Endothelial cell of umbilical vein (primary cell): ENCODE data around the gene GABRA6. TPM values are rescaled to one million over a fixed set of nuclear protein-coding genes. Genes with fewer than 3 reads are reported as not detected.

Source experiments
- BruUV-seq: library from RNA; stranded (reverse); fragments of 400-500 nt; replicated peaks from 2 replicates; lab custom pipeline; 2021; lab: Mats Ljungman, UMichigan
- CTCF ChIA-PET: fragments of 300-600, 350-600 bp; sonication (Branson Sonifier 250); formaldehyde crosslinking; loops from one replicate; lab custom pipeline; 2021; ENCODE audit warnings: antibody characterized with exemption, inconsistent platforms; lab: Charles Lee
- POLR2A ChIA-PET: fragments of 300-600, 350-600 bp; sonication (Branson Sonifier 250); formaldehyde crosslinking; loops from one replicate; lab custom pipeline; 2021; ENCODE audit warnings: antibody characterized with exemption, inconsistent platforms; lab: Charles Lee
- DNase-seq: peaks from one replicate; pipeline ENCODE4 v3.0.0-alpha.2; 2011; ENCODE audit warnings: low read depth, low spot score
- FAIRE-seq: peaks from 2 replicates; lab custom pipeline; 2011; peaks lifted over from hg19 to GRCh38; lab: Jason Lieb, UNC
- H2AFZ ChIP-seq: 2 replicates; pipeline ENCODE4 v1.6.0; 2012; ENCODE audit warnings: low read depth, low read length, control low read depth, inconsistent platforms
- H3K27ac ChIP-seq: 2 replicates; pipeline ENCODE4 v1.5.1; 2011; ENCODE audit warnings: low read depth, mild to moderate bottlenecking, control low read depth, low read length, moderate library complexity; ENCODE audit not compliant: insufficient read depth
- H3K27me3 ChIP-seq, 2 experiments: 2 replicates each; pipeline versions ENCODE4 v1.6.0 to v1.6.1; 2011; ENCODE audit warnings: low read length in 2 of 2, mixed read lengths in 1 of 2; ENCODE audit not compliant: control insufficient read depth in 2 of 2, insufficient read depth in 2 of 2
- H3K36me3 ChIP-seq, 2 experiments: 2 replicates in 1 of 2; 3 replicates in 1 of 2; pipeline ENCODE4 v1.5.1; 2011; ENCODE audit warnings: low read length in 2 of 2, mild to moderate bottlenecking in 1 of 2, moderate library complexity in 1 of 2; ENCODE audit not compliant: control insufficient read depth in 2 of 2, insufficient read depth in 2 of 2; ENCODE audit errors: extremely low read depth in 1 of 2
- H3K4me1 ChIP-seq: 3 replicates; pipeline ENCODE4 v1.5.1; 2011; ENCODE audit warnings: mild to moderate bottlenecking, low read length; ENCODE audit not compliant: control insufficient read depth, insufficient read depth; ENCODE audit errors: extremely low read depth
- H3K4me2 ChIP-seq: 2 replicates; pipeline ENCODE4 v1.6.1; 2011; ENCODE audit warnings: low read length, control low read depth, mixed read lengths; ENCODE audit not compliant: insufficient read depth
- H3K4me3 ChIP-seq, 3 experiments: fragments of 200-600 bp in 1 of 3; sonication (generic), shearing (Covaris generic) in 1 of 3; replicated peaks in 1 of 3; 2 replicates each; pipeline ENCODE4 v1.5.1; 2011 to 2016; ENCODE audit warnings: control low read depth in 3 of 3, low read length in 3 of 3, mild to moderate bottlenecking in 2 of 3, inconsistent platforms in 1 of 3, low read depth in 1 of 3, moderate library complexity in 1 of 3; ENCODE audit not compliant: insufficient read depth in 1 of 3
- H3K79me2 ChIP-seq: 2 replicates; pipeline ENCODE4 v1.6.0; 2012; ENCODE audit warnings: low read length, inconsistent platforms; ENCODE audit not compliant: control insufficient read depth, insufficient read depth
- H3K9ac ChIP-seq: replicated peaks from 2 replicates; pipeline ENCODE3; 2011; ENCODE audit warnings: low read length, control low read depth; ENCODE audit not compliant: insufficient read depth; ENCODE audit errors: extremely low read depth
- H3K9me1 ChIP-seq: replicated peaks from 3 replicates; pipeline ENCODE4 v1.6.0; 2011; ENCODE audit warnings: mild to moderate bottlenecking, low read length; ENCODE audit not compliant: control insufficient read depth, insufficient read depth; ENCODE audit errors: extremely low read depth
- H3K9me3 ChIP-seq: replicated peaks from 2 replicates; pipeline ENCODE4 v1.5.1; 2012; ENCODE audit warnings: low read length, inconsistent platforms; ENCODE audit not compliant: control insufficient read depth, insufficient read depth
- H4K20me1 ChIP-seq: replicated peaks from 2 replicates; pipeline ENCODE3; 2011; ENCODE audit warnings: mild to moderate bottlenecking, low read length; ENCODE audit not compliant: control insufficient read depth, insufficient read depth; ENCODE audit errors: extremely low read depth
- EZH2 ChIP-seq: IDR thresholded peaks from 2 replicates; pipeline ENCODE4 v1.6.1; 2012; ENCODE audit warnings: borderline replicate concordance, low read depth, mild to moderate bottlenecking, moderate library complexity, low read length, inconsistent platforms; ENCODE audit not compliant: severe bottlenecking
- FOS ChIP-seq: IDR thresholded peaks from 2 replicates; pipeline ENCODE4 v1.6.1; 2011; ENCODE audit warnings: mild to moderate bottlenecking, low read length, moderate library complexity, borderline replicate concordance; ENCODE audit not compliant: insufficient read depth
- GATA2 ChIP-seq: IDR thresholded peaks from 2 replicates; pipeline ENCODE4 v1.7.0; 2011; ENCODE audit warnings: low read depth, mild to moderate bottlenecking, moderate library complexity, mixed read lengths, low read length; ENCODE audit not compliant: insufficient read length, insufficient read depth
- JUN ChIP-seq: IDR thresholded peaks from 2 replicates; pipeline ENCODE4 v1.6.1; 2011; ENCODE audit warnings: borderline replicate concordance, low read depth; ENCODE audit not compliant: insufficient read length, insufficient read depth
- MYC ChIP-seq: IDR thresholded peaks from one replicate; pipeline ENCODE4 v1.6.1; 2011; ENCODE audit warnings: mild to moderate bottlenecking, low read depth, low read length
- POLR2A ChIP-seq: IDR thresholded peaks from 2 replicates; pipeline ENCODE4 v1.6.1; 2012; ENCODE audit warnings: low read depth, mild to moderate bottlenecking, control low read depth, low read length
- POLR2AphosphoS5 ChIP-seq: IDR thresholded peaks from 2 replicates; pipeline ENCODE4 v1.6.1; 2012; ENCODE audit warnings: low read depth, mild to moderate bottlenecking, control low read depth, low read length, moderate library complexity; ENCODE audit not compliant: insufficient read depth
- dilution Hi-C: fragments of 300-500 bp; cut with MboI; formaldehyde crosslinking; loops from one replicate; pipeline ENCODE4 v1.15.0; 2019; ENCODE audit warnings: low sequenced_read_pairs; ENCODE audit not compliant: extremely low pct_ligation_motif_present
- intact Hi-C: fragments of 100-400 bp; cut with micrococcal nuclease; formaldehyde crosslinking; loops from one replicate; pipeline ENCODE4 v1.10.0; 2022
- polyA plus RNA-seq, 4 experiments: library from polyadenylated mRNA; depleted of rRNA in 3 of 4; stranded (reverse) in 3 of 4; unstranded in 1 of 4; fragments of >200 nt; gene quantifications; 2 replicates each; pipeline versions ENCODE4 v1.2.1 to v1.2.3, GENCODE V29; 2011 to 2012; ENCODE audit warnings: missing spikeins in 1 of 4
- total RNA-seq: library from RNA; stranded (reverse); gene quantifications from 2 replicates; pipeline ENCODE4 v1.2.3, GENCODE V29; 2021
- TF ChIP-seq, protein P1 (sequence below), 2 donors: IDR thresholded peaks; 1 replicate in 1 of 2; 2 replicates in 1 of 2; pipeline ENCODE4 v1.5.1; 2011; ENCODE audit warnings: low read length in 2 of 2, mild to moderate bottlenecking in 2 of 2, moderate library complexity in 2 of 2, control low read depth in 1 of 2, inconsistent platforms in 1 of 2, low read depth in 1 of 2; ENCODE audit not compliant: insufficient read depth in 1 of 2; ENCODE audit errors: extremely low read depth in 1 of 2
- TF ChIP-seq, protein P2 (sequence below): IDR thresholded peaks from 2 replicates; pipeline ENCODE4 v1.6.1; 2011; ENCODE audit not compliant: insufficient read depth, insufficient read length

GABRA6 gene
- total and polyA plus RNA-seq, 2 donors (not counting 3 experiments of a cell fraction or from before 2014, with no cell fraction given), result not detected

DNA sequence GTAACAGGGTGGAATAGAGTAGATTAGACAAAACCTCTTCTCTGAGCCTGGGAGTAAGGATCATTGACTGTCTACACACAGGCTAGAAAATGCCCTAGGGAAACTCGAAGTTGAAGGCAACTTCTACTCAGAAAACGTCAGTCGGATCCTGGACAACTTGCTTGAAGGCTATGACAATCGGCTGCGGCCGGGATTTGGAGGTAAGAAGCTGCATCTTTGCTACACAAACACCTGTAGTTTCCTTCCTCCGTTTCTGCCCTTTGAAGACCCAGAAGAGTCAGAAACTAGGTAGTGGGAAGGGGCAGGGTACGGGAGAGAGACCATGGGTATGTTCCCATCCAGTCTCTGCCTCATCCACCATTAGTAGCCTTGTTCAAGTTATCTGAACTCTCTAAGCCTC, 628 bp downstream of the GABRA6 start:
- Histone ChIP-seq H3K27me3 (no peaks in the 10 kb centered on the region), H3K9me1 (no peaks in the 10 kb centered on the region), H3K4me2 (no peak overlapping the region), H3K9ac (no peak overlapping the region), H3K4me3 (no peak overlapping the region), H3K79me2 (no peaks in the 10 kb centered on the region), H2AFZ (no peak overlapping the region), H4K20me1 (no peaks in the 10 kb centered on the region), H3K27ac (no peak overlapping the region), H3K36me3 (no peaks in the 10 kb centered on the region), H3K4me1 (no peaks in the 10 kb centered on the region), H3K9me3 (no peaks in the 10 kb centered on the region)
- DNase-seq, result no peak
- dilution Hi-C loops (no loop called here), intact Hi-C loops (no loop called here)
- BruUV-seq, result no TSS peak
- TF ChIP-seq FOS (no peak), MYC (no peak), EZH2 (no peak), JUN (no peak)
- TF ChIP-seq, protein P1, sequence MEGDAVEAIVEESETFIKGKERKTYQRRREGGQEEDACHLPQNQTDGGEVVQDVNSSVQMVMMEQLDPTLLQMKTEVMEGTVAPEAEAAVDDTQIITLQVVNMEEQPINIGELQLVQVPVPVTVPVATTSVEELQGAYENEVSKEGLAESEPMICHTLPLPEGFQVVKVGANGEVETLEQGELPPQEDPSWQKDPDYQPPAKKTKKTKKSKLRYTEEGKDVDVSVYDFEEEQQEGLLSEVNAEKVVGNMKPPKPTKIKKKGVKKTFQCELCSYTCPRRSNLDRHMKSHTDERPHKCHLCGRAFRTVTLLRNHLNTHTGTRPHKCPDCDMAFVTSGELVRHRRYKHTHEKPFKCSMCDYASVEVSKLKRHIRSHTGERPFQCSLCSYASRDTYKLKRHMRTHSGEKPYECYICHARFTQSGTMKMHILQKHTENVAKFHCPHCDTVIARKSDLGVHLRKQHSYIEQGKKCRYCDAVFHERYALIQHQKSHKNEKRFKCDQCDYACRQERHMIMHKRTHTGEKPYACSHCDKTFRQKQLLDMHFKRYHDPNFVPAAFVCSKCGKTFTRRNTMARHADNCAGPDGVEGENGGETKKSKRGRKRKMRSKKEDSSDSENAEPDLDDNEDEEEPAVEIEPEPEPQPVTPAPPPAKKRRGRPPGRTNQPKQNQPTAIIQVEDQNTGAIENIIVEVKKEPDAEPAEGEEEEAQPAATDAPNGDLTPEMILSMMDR (IDR thresholded peaks at IDR 0.05; ENCODE audit: extremely low read depth in 1 of 2, insufficient read depth in 1 of 2, low read depth in 1 of 2, low read length in 2 of 2), result no peak
- ChIA-PET POLR2A (no interaction called here), CTCF (no interaction called here)
- FAIRE-seq, result no peak

DNA sequence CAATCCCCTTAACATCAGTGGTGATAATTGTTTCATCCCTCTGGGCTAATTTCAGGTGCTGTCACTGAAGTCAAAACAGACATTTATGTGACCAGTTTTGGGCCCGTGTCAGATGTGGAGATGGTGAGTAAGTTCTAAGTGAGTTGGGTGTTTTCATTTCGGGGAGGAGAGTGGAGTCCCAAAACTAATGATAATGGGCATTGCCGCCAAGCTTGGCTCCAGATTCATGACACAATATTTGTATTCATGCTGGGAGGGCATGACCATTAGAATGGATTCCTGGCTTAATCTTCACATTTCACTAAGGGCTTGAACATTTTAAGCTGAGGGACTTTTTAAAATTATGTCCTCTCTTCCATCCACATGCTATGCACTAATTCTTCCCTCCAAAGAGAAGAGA, 1.4 kb downstream of the GABRA6 start:
- dilution Hi-C loops (no loop called here), intact Hi-C loops (no loop called here)
- Histone ChIP-seq H4K20me1 (no peaks in the 10 kb centered on the region), H3K9me3 (peaks cover under 1% of the 10 kb centered on the region), H3K4me3 (no peak overlapping the region), H2AFZ (no peak overlapping the region), H3K9ac (no peak overlapping the region), H3K9me1 (no peaks in the 10 kb centered on the region), H3K36me3 (no peaks in the 10 kb centered on the region), H3K27ac (no peak overlapping the region), H3K4me2 (no peak overlapping the region), H3K79me2 (no peaks in the 10 kb centered on the region), H3K27me3 (no peaks in the 10 kb centered on the region), H3K4me1 (no peaks in the 10 kb centered on the region)
- POLR2A ChIA-PET, result no interaction called here
- FAIRE-seq (no peak), DNase-seq (no peak)
- no TSS peak for BruUV-seq
- TF ChIP-seq GATA2, result no peak
- no peak for TF ChIP-seq POLR2A
- TF ChIP-seq MYC, result no peak
- TF ChIP-seq FOS, result no peak
- TF ChIP-seq, protein P2, sequence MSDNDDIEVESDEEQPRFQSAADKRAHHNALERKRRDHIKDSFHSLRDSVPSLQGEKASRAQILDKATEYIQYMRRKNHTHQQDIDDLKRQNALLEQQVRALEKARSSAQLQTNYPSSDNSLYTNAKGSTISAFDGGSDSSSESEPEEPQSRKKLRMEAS, result no peak
- no peak for TF ChIP-seq POLR2AphosphoS5
- TF ChIP-seq, protein P1 (IDR thresholded peaks at IDR 0.05; ENCODE audit: extremely low read depth in 1 of 2, insufficient read depth in 1 of 2, low read depth in 1 of 2, low read length in 2 of 2), result no peak
- TF ChIP-seq JUN, result no peak
- TF ChIP-seq EZH2, result no peak
- CTCF ChIA-PET, result no interaction called here
